ENCODE results near the gene WNT7B.

The WNT7B gene

GRCh38 chr22:45871721-45872120 lies 105.2 kb downstream of the WNT7B start:
- no peak for DNase-seq (ENCODE audit: low spot score)

Data from D341Med (cell line).